ENCODE data around the gene RNF138.
"Not testable (repeated sequence)": the region's sequence is repeated elsewhere in the genome, so short reads cannot be mapped to it uniquely, and the experiment has no call there.

The RNF138 gene

GRCh38 chr18:32091724-32092421 is at the start of gene RNF138:
Gene RNF138 (plus strand): TSS chr18:32091874. CDS start chr18:32092777, 903 bp downstream.
- peak; percentile 86 for DNase-seq (ENCODE audit: low read depth)

GRCh38 chr18:32042337-32042736 is 49.3 kb upstream of the RNF138 start:
- no peak for DNase-seq (ENCODE audit: low read depth)

GRCh38 chr18:32048507-32049091 is 43.1 kb upstream of the RNF138 start:
- no peak for DNase-seq (ENCODE audit: low read depth)

- DNase-seq (ENCODE audit: low read depth): peak; percentile 47
These were observed 42.1 kb upstream of the RNF138 start for GRCh38 chr18:32049393-32050171.

- DNase-seq (ENCODE audit: low read depth): no peak
These were observed 34.9 kb upstream of the RNF138 start for GRCh38 chr18:32056613-32057358.

- no peak for DNase-seq (ENCODE audit: low read depth)
These were observed 34.0 kb upstream of the RNF138 start for GRCh38 chr18:32057624-32058165.

GRCh38 chr18:32060026-32060425 is 31.6 kb upstream of the RNF138 start:
- DNase-seq (ENCODE audit: low read depth): no peak

GRCh38 chr18:32067375-32068167 is 24.1 kb upstream of the RNF138 start:
- no peak for DNase-seq (ENCODE audit: low read depth)

- DNase-seq (ENCODE audit: low read depth): no peak
These were observed 19.4 kb upstream of the RNF138 start for GRCh38 chr18:32072321-32072720.

GRCh38 chr18:32074206-32074605 is 17.5 kb upstream of the RNF138 start:
- no peak for DNase-seq (ENCODE audit: low read depth)

- no peak for DNase-seq (ENCODE audit: low read depth)
These were observed 12.8 kb upstream of the RNF138 start for GRCh38 chr18:32078845-32079244.

GRCh38 chr18:32081881-32082280 is 9.8 kb upstream of the RNF138 start:
- no peak for DNase-seq (ENCODE audit: low read depth)

GRCh38 chr18:32083781-32084180 is 7.9 kb upstream of the RNF138 start:
- DNase-seq (ENCODE audit: low read depth): no peak

- DNase-seq (ENCODE audit: low read depth): no peak
These were observed 4.8 kb upstream of the RNF138 start for GRCh38 chr18:32086881-32087280.

- DNase-seq (ENCODE audit: low read depth): not testable (repeated sequence)
These were observed 843 bp upstream of the RNF138 start for GRCh38 chr18:32090831-32091230.

GRCh38 chr18:32091325-32091723 is 350 bp upstream of the RNF138 start:
- no peak for DNase-seq (ENCODE audit: low read depth)

- DNase-seq (ENCODE audit: low read depth): peak; percentile 99
These were observed 888 bp downstream of the RNF138 start for GRCh38 chr18:32092422-32093101.

- peak; percentile 7 for DNase-seq (ENCODE audit: low read depth)
These were observed 1.4 kb downstream of the RNF138 start for GRCh38 chr18:32093102-32093511.

GRCh38 chr18:32093523-32093922 is 1.8 kb downstream of the RNF138 start:
- no peak for DNase-seq (ENCODE audit: low read depth)

- DNase-seq (ENCODE audit: low read depth): no peak
These were observed 3.7 kb downstream of the RNF138 start for GRCh38 chr18:32095192-32095899.
